ENCODE measurements around the gene DDX10.
"Not testable (repeated sequence)": the region's sequence is repeated elsewhere in the genome, so short reads cannot be mapped to it uniquely, and the experiment has no call there.

Gene DDX10

GRCh38 chr11:108774037-108774730 lies 109.3 kb downstream of the DDX10 start:
- Histone ChIP-seq H3K9ac (ENCODE audit: low read depth, low read length) (no peak overlapping the region), H3K4me1 (ENCODE audit: control insufficient read depth, insufficient read depth, low read length) (peaks cover 11% of the 10 kb centered on the region; the same call in 1 of the 2 replicates), H3K4me3 (ENCODE audit: low read depth, low read length) (no peak overlapping the region), H3K27me3 (ENCODE audit: control insufficient read depth, insufficient read depth, low read length) (no peaks in the 10 kb centered on the region), H3K27ac (ENCODE audit: low read depth, low read length) (no peak overlapping the region), H3K9me3 (ENCODE audit: control insufficient read depth, insufficient read depth, low read length) (no peaks in the 10 kb centered on the region), H3K36me3 (ENCODE audit: control insufficient read depth, insufficient read depth, low read length) (no peaks in the 10 kb centered on the region)

DNA sequence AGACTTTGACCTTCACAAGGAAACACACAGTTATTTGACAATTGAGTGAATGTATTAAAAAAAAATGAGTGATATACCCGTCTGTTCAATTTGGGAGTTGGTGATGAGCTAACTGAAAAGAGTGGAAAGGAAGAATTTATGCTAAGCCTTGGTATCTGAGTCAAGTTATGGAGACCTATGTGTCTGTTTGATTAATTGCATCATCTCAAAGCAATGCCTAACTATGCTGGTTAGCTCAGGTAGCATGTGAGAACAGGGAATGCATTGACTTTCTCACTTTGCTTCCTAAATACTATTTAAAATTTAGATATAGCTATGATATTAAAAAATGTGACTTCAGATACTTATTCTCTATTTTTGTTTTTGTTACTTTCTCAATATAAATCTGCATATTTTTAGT lies 110.5 kb downstream of the DDX10 start:
- H3K27me3 ChIP-seq (ENCODE audit: control insufficient read depth, insufficient read depth, low read length): no peaks in the 10 kb centered on the region
- H3K36me3 ChIP-seq (ENCODE audit: control insufficient read depth, insufficient read depth, low read length): no peaks in the 10 kb centered on the region
- H3K27ac ChIP-seq (ENCODE audit: low read depth, low read length): no peak overlapping the region
- H3K9ac ChIP-seq (ENCODE audit: low read depth, low read length): no peak overlapping the region
- H3K4me3 ChIP-seq (ENCODE audit: low read depth, low read length): no peak overlapping the region
- H3K9me3 ChIP-seq (ENCODE audit: control insufficient read depth, insufficient read depth, low read length): no peaks in the 10 kb centered on the region
- H3K4me1 ChIP-seq (ENCODE audit: control insufficient read depth, insufficient read depth, low read length): peaks cover 11% of the 10 kb centered on the region; the same call in 1 of the 2 replicates

DNA sequence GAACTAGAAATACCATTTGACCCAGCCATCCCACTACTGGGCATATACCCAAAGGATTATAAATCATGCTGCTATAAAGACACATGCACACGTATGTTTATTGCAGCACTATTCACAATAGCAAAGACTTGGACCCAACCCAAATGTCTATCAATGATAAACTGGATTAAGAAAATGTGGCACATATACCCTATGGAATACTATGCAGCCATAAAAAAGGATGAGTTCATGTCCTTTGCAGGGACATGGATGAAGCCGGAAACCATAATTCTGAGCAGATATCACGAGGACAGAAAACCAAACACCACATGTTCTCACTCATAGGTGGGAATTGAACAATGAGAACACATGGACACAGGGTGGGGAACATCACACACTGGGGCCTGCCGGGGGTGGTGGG lies 114.3 kb downstream of the DDX10 start:
- not testable (repeated sequence) for H3K27ac ChIP-seq (ENCODE audit: low read depth, low read length); H3K4me1 ChIP-seq (ENCODE audit: control insufficient read depth, insufficient read depth, low read length); H3K9me3 ChIP-seq (ENCODE audit: control insufficient read depth, insufficient read depth, low read length); H3K27me3 ChIP-seq (ENCODE audit: control insufficient read depth, insufficient read depth, low read length); H3K36me3 ChIP-seq (ENCODE audit: control insufficient read depth, insufficient read depth, low read length); H3K4me3 ChIP-seq (ENCODE audit: low read depth, low read length); H3K9ac ChIP-seq (ENCODE audit: low read depth, low read length)

DNA sequence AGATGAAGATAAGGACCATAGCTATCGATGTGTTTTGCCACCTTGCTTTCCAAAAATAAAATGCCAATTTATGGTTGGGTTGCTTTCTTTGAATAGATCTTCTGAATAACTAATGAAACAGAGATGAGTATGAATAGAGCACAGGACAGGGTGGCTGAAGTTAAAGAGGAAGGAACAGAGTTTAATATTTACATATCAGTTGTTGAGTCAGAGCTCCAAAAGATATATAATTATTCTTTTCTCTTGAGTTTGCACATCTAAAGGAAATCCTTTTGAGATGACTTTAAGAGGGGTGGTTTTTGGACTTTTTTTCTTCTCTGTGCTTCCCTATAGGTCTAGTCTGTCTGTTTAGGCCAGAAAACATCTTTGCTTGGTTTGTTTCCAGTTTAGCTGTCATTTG lies 115.2 kb downstream of the DDX10 start:
- no peaks in the 10 kb centered on the region for H3K27me3 ChIP-seq (ENCODE audit: control insufficient read depth, insufficient read depth, low read length)
- H3K4me3 ChIP-seq (ENCODE audit: low read depth, low read length): no peak overlapping the region
- no peak overlapping the region for H3K9ac ChIP-seq (ENCODE audit: low read depth, low read length)
- H3K27ac ChIP-seq (ENCODE audit: low read depth, low read length): no peak overlapping the region
- H3K4me1 ChIP-seq (ENCODE audit: control insufficient read depth, insufficient read depth, low read length): 0 out of 2 replicates have a peak, but pooled peaks cover 2% of the 10 kb centered on the region
- H3K36me3 ChIP-seq (ENCODE audit: control insufficient read depth, insufficient read depth, low read length): no peaks in the 10 kb centered on the region
- no peaks in the 10 kb centered on the region for H3K9me3 ChIP-seq (ENCODE audit: control insufficient read depth, insufficient read depth, low read length)

- Histone ChIP-seq H3K27ac (ENCODE audit: low read depth, low read length) (no peak overlapping the region), H3K9me3 (ENCODE audit: control insufficient read depth, insufficient read depth, low read length) (no peaks in the 10 kb centered on the region)
These were observed 117.1 kb downstream of the DDX10 start for GRCh38 chr11:108781946-108782345.

GRCh38 chr11:108786281-108786990 lies 121.6 kb downstream of the DDX10 start:
- Histone ChIP-seq H3K27me3 (ENCODE audit: control insufficient read depth, insufficient read depth, low read length) (no peaks in the 10 kb centered on the region), H3K9ac (ENCODE audit: low read depth, low read length) (no peak overlapping the region), H3K36me3 (ENCODE audit: control insufficient read depth, insufficient read depth, low read length) (no peaks in the 10 kb centered on the region), H3K27ac (ENCODE audit: low read depth, low read length) (no peak overlapping the region), H3K4me1 (ENCODE audit: control insufficient read depth, insufficient read depth, low read length) (peaks cover 32% of the 10 kb centered on the region), H3K9me3 (ENCODE audit: control insufficient read depth, insufficient read depth, low read length) (no peaks in the 10 kb centered on the region), H3K4me3 (ENCODE audit: low read depth, low read length) (no peak overlapping the region)

More at GRCh38 chr11:108781946-108782345, 117.1 kb downstream of the DDX10 start:
- no peaks in the 10 kb centered on the region for H3K27me3 ChIP-seq (ENCODE audit: control insufficient read depth, insufficient read depth, low read length)
- H3K4me3 ChIP-seq (ENCODE audit: low read depth, low read length): no peak overlapping the region
- peaks cover 10% of the 10 kb centered on the region for H3K4me1 ChIP-seq (ENCODE audit: control insufficient read depth, insufficient read depth, low read length)
- H3K36me3 ChIP-seq (ENCODE audit: control insufficient read depth, insufficient read depth, low read length): no peaks in the 10 kb centered on the region
- H3K9ac ChIP-seq (ENCODE audit: low read depth, low read length): no peak overlapping the region

DNA sequence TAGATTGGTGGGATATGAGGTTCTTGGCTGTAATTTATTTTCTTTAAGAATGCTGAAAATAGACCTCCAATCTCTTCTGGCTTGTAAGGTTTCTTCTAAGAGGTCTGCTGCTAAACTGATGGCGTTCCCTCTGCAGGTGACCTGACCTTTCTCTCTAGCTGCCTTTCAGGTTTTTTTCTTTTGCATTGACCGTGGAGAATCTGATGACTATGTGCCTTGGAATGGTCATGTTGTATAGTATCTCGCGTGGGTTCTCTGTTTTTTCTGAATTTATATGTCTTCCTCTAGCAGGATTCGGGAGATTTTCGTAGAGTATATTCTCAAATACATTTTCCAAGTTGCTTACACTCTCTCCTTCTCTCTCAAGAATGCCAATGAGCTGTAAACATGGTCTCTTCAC lies 122.2 kb downstream of the DDX10 start:
- H3K27me3 ChIP-seq (ENCODE audit: control insufficient read depth, insufficient read depth, low read length): no peaks in the 10 kb centered on the region
- no peak overlapping the region for H3K9ac ChIP-seq (ENCODE audit: low read depth, low read length)
- no peak overlapping the region for H3K27ac ChIP-seq (ENCODE audit: low read depth, low read length)
- peaks cover 39% of the 10 kb centered on the region for H3K4me1 ChIP-seq (ENCODE audit: control insufficient read depth, insufficient read depth, low read length)
- no peaks in the 10 kb centered on the region for H3K36me3 ChIP-seq (ENCODE audit: control insufficient read depth, insufficient read depth, low read length)
- H3K9me3 ChIP-seq (ENCODE audit: control insufficient read depth, insufficient read depth, low read length): no peaks in the 10 kb centered on the region
- no peak overlapping the region for H3K4me3 ChIP-seq (ENCODE audit: low read depth, low read length)

DNA sequence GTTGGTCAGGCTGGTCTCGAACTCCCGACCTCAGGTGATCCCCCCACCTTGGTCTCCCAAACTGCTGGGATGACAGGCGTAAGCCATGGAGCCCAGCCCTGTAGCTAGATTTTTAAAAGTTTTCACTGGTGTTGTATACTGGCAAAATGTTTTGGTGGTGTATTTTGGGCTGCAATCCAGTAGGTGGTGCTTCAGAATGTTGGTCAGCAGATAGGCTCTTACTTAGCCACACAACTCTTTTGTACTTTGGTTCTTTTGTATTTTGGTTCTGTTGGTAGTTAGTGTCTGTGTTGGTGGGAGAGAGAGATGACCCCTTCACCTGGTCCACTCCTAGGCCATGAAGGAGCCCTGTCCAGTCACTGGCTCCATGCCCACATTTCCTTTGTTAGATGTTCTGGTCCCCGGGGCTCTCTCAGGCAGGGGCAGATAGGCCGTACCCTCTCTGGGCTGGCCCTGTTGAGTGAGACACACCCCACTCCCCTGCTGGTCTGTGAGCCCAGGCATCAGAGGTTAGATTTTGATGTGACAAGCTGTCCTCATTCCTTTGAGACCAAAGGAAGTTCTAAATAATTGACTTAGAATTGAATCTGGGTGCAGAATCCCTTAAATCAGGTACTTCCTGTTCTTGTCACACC lies 123.8 kb downstream of the DDX10 start:
- Histone ChIP-seq H3K9me3 (ENCODE audit: control insufficient read depth, insufficient read depth, low read length) (no peaks in the 10 kb centered on the region), H3K4me1 (ENCODE audit: control insufficient read depth, insufficient read depth, low read length) (peaks cover 40% of the 10 kb centered on the region), H3K27ac (ENCODE audit: low read depth, low read length) (peak overlapping the region; percentile 50), H3K4me3 (ENCODE audit: low read depth, low read length) (no peak overlapping the region), H3K36me3 (ENCODE audit: control insufficient read depth, insufficient read depth, low read length) (no peaks in the 10 kb centered on the region), H3K9ac (ENCODE audit: low read depth, low read length) (no peak overlapping the region), H3K27me3 (ENCODE audit: control insufficient read depth, insufficient read depth, low read length) (no peaks in the 10 kb centered on the region)

DNA sequence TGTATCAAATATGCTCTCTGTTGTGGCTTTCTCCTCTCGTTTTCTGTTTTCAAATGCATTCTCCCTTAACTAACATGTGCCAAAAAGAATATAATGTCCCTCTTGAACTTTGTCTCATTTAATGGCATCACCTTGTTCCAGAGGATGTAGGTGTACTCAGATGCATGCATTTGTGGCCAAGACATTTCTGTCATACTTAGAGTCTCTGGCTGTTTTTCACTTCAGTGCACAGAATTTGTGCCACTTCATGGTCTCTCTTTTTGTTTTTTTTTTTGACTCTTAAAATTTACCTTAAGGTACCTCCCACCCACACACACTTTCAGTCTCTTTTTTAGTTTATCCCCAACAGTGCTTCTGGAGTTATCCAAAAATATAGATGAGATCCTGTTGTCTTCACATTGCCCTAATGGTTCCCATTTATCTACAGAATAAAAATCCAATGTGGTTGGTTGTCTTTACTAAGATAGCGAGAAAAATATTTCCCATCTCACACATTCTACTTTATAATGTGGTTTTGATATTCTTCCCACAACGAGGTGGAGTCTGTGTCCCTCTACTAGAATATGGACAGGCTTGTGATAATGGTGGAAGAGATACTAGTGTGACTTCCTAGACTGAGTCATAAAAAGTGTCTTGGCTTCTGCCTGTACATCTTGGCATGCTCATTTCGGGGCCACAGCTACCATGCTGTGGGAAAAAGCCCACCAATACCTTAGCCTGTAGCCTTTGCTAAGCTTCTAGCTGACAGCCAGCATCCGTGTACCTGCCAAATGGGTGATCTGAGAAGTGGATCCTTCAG lies 125.8 kb downstream of the DDX10 start:
- Histone ChIP-seq H3K27ac (ENCODE audit: low read depth, low read length) (no peak overlapping the region), H3K27me3 (ENCODE audit: control insufficient read depth, insufficient read depth, low read length) (no peaks in the 10 kb centered on the region), H3K36me3 (ENCODE audit: control insufficient read depth, insufficient read depth, low read length) (no peaks in the 10 kb centered on the region)

DNA sequence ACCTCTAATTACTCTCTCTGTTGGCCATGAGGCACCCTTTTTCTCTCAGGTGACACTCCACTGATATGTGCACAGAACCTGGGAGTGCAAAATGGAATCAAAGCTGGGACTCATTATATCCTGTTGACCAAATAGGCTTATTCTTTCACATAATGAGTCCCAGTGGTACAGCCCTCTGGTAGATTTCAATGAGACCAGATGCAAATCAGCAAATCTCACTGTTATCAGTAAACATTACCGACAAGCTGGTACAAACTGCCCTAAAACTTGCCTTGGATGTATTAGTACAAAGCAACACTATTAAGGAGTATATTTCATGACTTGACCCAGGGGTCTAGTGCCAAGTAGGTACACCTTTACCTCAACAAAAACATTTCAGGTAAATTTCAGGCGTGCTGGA lies 128.3 kb downstream of the DDX10 start:
- H3K9me3 ChIP-seq (ENCODE audit: control insufficient read depth, insufficient read depth, low read length): no peaks in the 10 kb centered on the region
- peaks cover 36% of the 10 kb centered on the region for H3K4me1 ChIP-seq (ENCODE audit: control insufficient read depth, insufficient read depth, low read length)
- H3K9ac ChIP-seq (ENCODE audit: low read depth, low read length): no peak overlapping the region
- H3K27me3 ChIP-seq (ENCODE audit: control insufficient read depth, insufficient read depth, low read length): no peaks in the 10 kb centered on the region
- no peaks in the 10 kb centered on the region for H3K36me3 ChIP-seq (ENCODE audit: control insufficient read depth, insufficient read depth, low read length)
- no peak overlapping the region for H3K4me3 ChIP-seq (ENCODE audit: low read depth, low read length)
- H3K27ac ChIP-seq (ENCODE audit: low read depth, low read length): no peak overlapping the region

More for the DNA sequence above, 125.8 kb downstream of the DDX10 start:
- H3K4me3 ChIP-seq (ENCODE audit: low read depth, low read length): no peak overlapping the region
- H3K4me1 ChIP-seq (ENCODE audit: control insufficient read depth, insufficient read depth, low read length): peaks cover 40% of the 10 kb centered on the region
- no peaks in the 10 kb centered on the region for H3K9me3 ChIP-seq (ENCODE audit: control insufficient read depth, insufficient read depth, low read length)
- H3K9ac ChIP-seq (ENCODE audit: low read depth, low read length): no peak overlapping the region
